Breast epithelium (tissue), 4 donors: ENCODE results near the gene TIGD3. TPM values are rescaled to one million over a fixed set of nuclear protein-coding genes. Genes with fewer than 3 reads are reported as not detected.

Source experiments
- DNase-seq, 2 donors: peaks; one replicate each; pipeline ENCODE4 v3.0.0-alpha.2; 2019; ENCODE audit warnings: low spot score in 2 of 2
- H3K27ac ChIP-seq, 2 donors: fragments of 200-600 bp; sonication (generic) in 1 of 2; one replicate each; pipeline ENCODE4 v1.5.1; 2016 to 2019; ENCODE audit warnings: mild to moderate bottlenecking in 1 of 2
- H3K27me3 ChIP-seq, 2 donors: fragments of 200-600 bp; sonication (generic) in 1 of 2; one replicate each; pipeline versions ENCODE4 v1.5.1 to v1.6.0; 2017 to 2019; ENCODE audit warnings: control low read depth in 1 of 2, mild to moderate bottlenecking in 1 of 2
- H3K36me3 ChIP-seq: fragments of 200-600 bp; one replicate; pipeline ENCODE4 v1.5.1; 2019
- H3K4me1 ChIP-seq, 2 donors: fragments of 200-600 bp; sonication (generic); one replicate each; pipeline ENCODE4 v1.5.1; 2016 to 2019; ENCODE audit warnings: control low read depth in 1 of 2
- H3K4me3 ChIP-seq, 3 donors: fragments of 200-600 bp; sonication (generic); 1 replicate in 2 of 3; 2 replicates in 1 of 3; pipeline ENCODE4 v1.5.1; 2016 to 2019; ENCODE audit warnings: mild to moderate bottlenecking in 3 of 3, moderate library complexity in 2 of 3
- H3K9me3 ChIP-seq, 2 donors: fragments of 200-600 bp; sonication (generic) in 1 of 2; one replicate each; pipeline ENCODE4 v1.5.1; 2016 to 2019; ENCODE audit warnings: control low read depth in 1 of 2
- CTCF ChIP-seq, 3 donors: fragments of 450-650 bp; IDR thresholded peaks; one replicate each; pipeline ENCODE4 v1.5.1; 2016 to 2017; ENCODE audit warnings: antibody characterized with exemption in 3 of 3, mild to moderate bottlenecking in 3 of 3, moderate library complexity in 3 of 3
- POLR2A ChIP-seq: fragments of 450-650 bp; IDR thresholded peaks from one replicate; pipeline ENCODE4 v1.6.1; 2016; ENCODE audit warnings: antibody characterized with exemption, mild to moderate bottlenecking, moderate library complexity
- POLR2AphosphoS5 ChIP-seq, 3 donors: sonication (generic); formaldehyde crosslinking; IDR thresholded peaks; one replicate each; pipeline ENCODE4 v1.6.1; 2017; ENCODE audit warnings: antibody characterized with exemption in 3 of 3
- intact Hi-C: fragments of 100-400 bp; cut with DNase I; formaldehyde crosslinking; loops from one replicate; pipeline ENCODE4 v1.15.1; 2023; ENCODE audit warnings: low total_unique reads
- total RNA-seq, 3 donors: library from RNA; depleted of rRNA; stranded (reverse); fragments of >200 nt; gene quantifications; one replicate each; pipeline ENCODE4 v1.1.0, GENCODE V29; 2016

Gene TIGD3
- total RNA-seq, 3 donors from 2014 or later: 0.29 to 1.3 TPM; not detected in 1

- peaks cover 21 to 67% of the 10 kb centered on the region in 2 donors for H3K4me1 ChIP-seq
- H3K4me3 ChIP-seq: peak overlapping the region in 2 of 3 donors; percentile 23 to 88
- intact Hi-C loops: loop anchor here (10.0 kb wide), 1 partner anchor 126 kb away; no protein-coding TSS in a partner anchor
- no peaks in the 10 kb centered on the region for H3K36me3 ChIP-seq
- no peaks in the 10 kb centered on the region for H3K9me3 ChIP-seq
- H3K27me3 ChIP-seq: no peaks in the 10 kb centered on the region
- TF ChIP-seq POLR2AphosphoS5 (IDR thresholded peaks at IDR 0.05) (no peak), CTCF (IDR thresholded peaks at IDR 0.05) (no peak), POLR2A (no peak)
- peak overlapping the region; percentile 94 to 99 for H3K27ac ChIP-seq
- DNase-seq: no peak
Measured at GRCh38 chr11:65388731-65389130, 34.2 kb downstream of the TIGD3 start.

GRCh38 chr11:65389294-65389980 lies 34.9 kb downstream of the TIGD3 start:
- H3K36me3 ChIP-seq: no peaks in the 10 kb centered on the region
- no peaks in the 10 kb centered on the region for H3K27me3 ChIP-seq
- intact Hi-C loops: loop anchor here (10.0 kb wide), 1 partner anchor 125 kb away; no protein-coding TSS in a partner anchor
- H3K4me3 ChIP-seq: peak overlapping the region in 2 of 3 donors; percentile 23 to 88
- DNase-seq: peak in 1 of 2 donors; percentile 61
- peak overlapping the region; percentile 94 to 99 for H3K27ac ChIP-seq
- peaks cover 21 to 61% of the 10 kb centered on the region in 2 donors for H3K4me1 ChIP-seq
- no peaks in the 10 kb centered on the region for H3K9me3 ChIP-seq
- TF ChIP-seq POLR2A: no peak
- no peak for TF ChIP-seq CTCF (IDR thresholded peaks at IDR 0.05)
- TF ChIP-seq POLR2AphosphoS5 (IDR thresholded peaks at IDR 0.05): no peak

- no peaks in the 10 kb centered on the region for H3K36me3 ChIP-seq
- no peaks in the 10 kb centered on the region for H3K27me3 ChIP-seq
- H3K27ac ChIP-seq: peak overlapping the region; percentile 94 to 99
- no peaks in the 10 kb centered on the region for H3K9me3 ChIP-seq
- H3K4me3 ChIP-seq: peak overlapping the region in 2 of 3 donors; percentile 23 to 88
- peaks cover 21 to 61% of the 10 kb centered on the region in 2 donors for H3K4me1 ChIP-seq
- TF ChIP-seq POLR2A: no peak
- TF ChIP-seq POLR2AphosphoS5 (IDR thresholded peaks at IDR 0.05): no peak
- TF ChIP-seq CTCF (IDR thresholded peaks at IDR 0.05): no peak
- intact Hi-C loops: no loop called here
- peak in 1 of 2 donors; percentile 49 for DNase-seq
Measured at GRCh38 chr11:65390099-65390941, 35.8 kb downstream of the TIGD3 start.

GRCh38 chr11:65390996-65391395 lies 36.4 kb downstream of the TIGD3 start:
- H3K27ac ChIP-seq: peak overlapping the region; percentile 94 to 99
- H3K4me3 ChIP-seq: peak overlapping the region in 2 of 3 donors; percentile 23 to 88
- TF ChIP-seq CTCF (IDR thresholded peaks at IDR 0.05) (peak in 2 of 3 donors; percentile 19 to 20), POLR2AphosphoS5 (IDR thresholded peaks at IDR 0.05) (peak in 1 of 3 donors; percentile 11), POLR2A (no peak)
- H3K9me3 ChIP-seq: no peaks in the 10 kb centered on the region
- intact Hi-C loops: no loop called here
- H3K27me3 ChIP-seq: no peaks in the 10 kb centered on the region
- no peak for DNase-seq
- no peaks in the 10 kb centered on the region for H3K36me3 ChIP-seq
- peaks cover 21 to 61% of the 10 kb centered on the region in 2 donors for H3K4me1 ChIP-seq
